Ovary (tissue), 3 donors: Measurements from ENCODE around the gene SPON2.

ENCODE experiments used
- EP300 ChIP-seq: sonication (generic); formaldehyde crosslinking; IDR thresholded peaks from one replicate; pipeline ENCODE4 v1.6.1; 2017; ENCODE audit warnings: antibody characterized with exemption
- POLR2A ChIP-seq: fragments of 450-650 bp; IDR thresholded peaks from one replicate; pipeline ENCODE4 v1.6.1; 2017; ENCODE audit warnings: antibody characterized with exemption, mild to moderate bottlenecking, moderate library complexity
- TF ChIP-seq, protein P1 (sequence below), 3 donors: fragments of 450-650 bp in 2 of 3; fragments of 200-600 bp in 1 of 3; IDR thresholded peaks; one replicate each; pipeline versions ENCODE4 v1.5.1 to v1.8.0; 2016 to 2022; ENCODE audit warnings: antibody characterized with exemption in 3 of 3, mild to moderate bottlenecking in 1 of 3
- donor health status: DM: no; HTN: no; CAD: no.

DNA sequence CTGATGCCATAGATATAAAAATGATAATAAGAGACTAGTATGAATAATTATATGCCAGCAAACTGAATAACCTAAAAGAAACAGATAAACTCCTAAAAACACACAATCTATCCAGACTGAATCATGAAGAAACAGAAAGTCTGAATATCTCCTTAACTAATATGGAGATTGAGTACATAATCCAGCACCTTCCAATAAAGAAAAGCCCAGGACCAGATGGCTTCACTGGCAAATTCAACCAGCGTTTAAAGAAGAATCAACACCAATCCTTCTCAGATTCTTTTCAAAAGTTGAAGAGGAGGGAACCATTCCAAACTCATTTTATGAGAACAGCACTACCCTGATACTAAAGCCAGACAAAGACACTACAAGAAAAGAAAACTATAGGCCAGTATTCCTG lies 32.5 kb downstream of the SPON2 start:
- TF ChIP-seq, protein P1, sequence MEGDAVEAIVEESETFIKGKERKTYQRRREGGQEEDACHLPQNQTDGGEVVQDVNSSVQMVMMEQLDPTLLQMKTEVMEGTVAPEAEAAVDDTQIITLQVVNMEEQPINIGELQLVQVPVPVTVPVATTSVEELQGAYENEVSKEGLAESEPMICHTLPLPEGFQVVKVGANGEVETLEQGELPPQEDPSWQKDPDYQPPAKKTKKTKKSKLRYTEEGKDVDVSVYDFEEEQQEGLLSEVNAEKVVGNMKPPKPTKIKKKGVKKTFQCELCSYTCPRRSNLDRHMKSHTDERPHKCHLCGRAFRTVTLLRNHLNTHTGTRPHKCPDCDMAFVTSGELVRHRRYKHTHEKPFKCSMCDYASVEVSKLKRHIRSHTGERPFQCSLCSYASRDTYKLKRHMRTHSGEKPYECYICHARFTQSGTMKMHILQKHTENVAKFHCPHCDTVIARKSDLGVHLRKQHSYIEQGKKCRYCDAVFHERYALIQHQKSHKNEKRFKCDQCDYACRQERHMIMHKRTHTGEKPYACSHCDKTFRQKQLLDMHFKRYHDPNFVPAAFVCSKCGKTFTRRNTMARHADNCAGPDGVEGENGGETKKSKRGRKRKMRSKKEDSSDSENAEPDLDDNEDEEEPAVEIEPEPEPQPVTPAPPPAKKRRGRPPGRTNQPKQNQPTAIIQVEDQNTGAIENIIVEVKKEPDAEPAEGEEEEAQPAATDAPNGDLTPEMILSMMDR (IDR thresholded peaks at IDR 0.05), result no peak
- TF ChIP-seq POLR2A (no peak), EP300 (no peak)
